K562 (cell line): Measurements from ENCODE around the gene DNER. TPM values are rescaled to one million over a fixed set of nuclear protein-coding genes. Genes with fewer than 3 reads are reported as not detected.

Experiments
- ATAC-seq: fragments of 200-7000 bp; cut with Tn5 transposase; 3 replicates; pipeline ENCODE4 v1.9.1; 2020; ENCODE audit warnings: moderate library complexity
- BruUV-seq: library from RNA; stranded (reverse); fragments of 400-500 nt; replicated peaks from 2 replicates; lab custom pipeline; 2021; lab: Mats Ljungman, UMichigan
- CTCF ChIA-PET: fragments of 300-600 bp; formaldehyde crosslinking; extraction: SDS; loops from one replicate; lab custom pipeline; 2021; ENCODE audit warnings: low intra/inter-chr PET ratio; lab: Yijun Ruan, JAX
- POLR2A ChIA-PET: fragments of 300-600, 350-650 bp; sonication (Branson Sonifier 250); formaldehyde crosslinking; extraction: SDS; loops from one replicate; lab custom pipeline; 2021; ENCODE audit warnings: antibody characterized with exemption, inconsistent platforms; lab: Yijun Ruan, JAX
- DNase-seq, 4 experiments: peaks; one replicate each; pipeline versions ENCODE4 v3.0.0 to v3.0.0-alpha.2; 2011 to 2018; ENCODE audit warnings: low spot score in 3 of 4, mixed read lengths in 3 of 4; ENCODE audit errors: extremely low read depth in 1 of 4
- FAIRE-seq: peaks from 2 replicates; lab custom pipeline; 2011; peaks lifted over from hg19 to GRCh38; lab: Jason Lieb, UNC
- H2AFZ ChIP-seq: 2 replicates; pipeline ENCODE4 v1.6.0; 2011; ENCODE audit warnings: low read depth, low read length, control low read depth, inconsistent platforms
- H3K27ac ChIP-seq: fragments of 200-600 bp; 3 replicates; pipeline ENCODE4 v1.8.0; 2011; ENCODE audit warnings: low read depth, mild to moderate bottlenecking, control low read depth, inconsistent platforms, low read length, moderate library complexity, mixed read lengths; ENCODE audit errors: extremely low read depth
- H3K27me3 ChIP-seq, 2 experiments: fragments of 300-600 bp in 1 of 2; 2 replicates in 1 of 2; 3 replicates in 1 of 2; pipeline versions ENCODE4 v1.6.0 to v1.8.0; 2011; ENCODE audit warnings: inconsistent platforms in 2 of 2, low read length in 2 of 2, mild to moderate bottlenecking in 1 of 2, mixed read lengths in 1 of 2, moderate library complexity in 1 of 2; ENCODE audit not compliant: control insufficient read depth in 2 of 2, insufficient read depth in 2 of 2
- H3K36me3 ChIP-seq: fragments of 300-600 bp; 3 replicates; pipeline ENCODE4 v1.8.0; 2011; ENCODE audit warnings: mild to moderate bottlenecking, low read length, inconsistent platforms; ENCODE audit not compliant: control insufficient read depth, insufficient read depth
- H3K4me1 ChIP-seq, 2 experiments: fragments of 200-600 bp in 1 of 2; replicated peaks in 1 of 2; 2 replicates in 1 of 2; 3 replicates in 1 of 2; pipeline versions ENCODE4 v1.5.1 to v1.8.0; 2011; ENCODE audit warnings: inconsistent platforms in 2 of 2, low read length in 2 of 2, mild to moderate bottlenecking in 1 of 2, mixed read lengths in 1 of 2, moderate library complexity in 1 of 2; ENCODE audit not compliant: control insufficient read depth in 2 of 2, insufficient read depth in 2 of 2
- H3K4me2 ChIP-seq: 2 replicates; pipeline ENCODE4 v1.6.1; 2011; ENCODE audit warnings: low read length, control low read depth, inconsistent platforms, mixed read lengths; ENCODE audit not compliant: insufficient read depth
- H3K4me3 ChIP-seq: fragments of 200-600 bp; sonication (generic), shearing (Covaris generic); 2 replicates; pipeline ENCODE4 v1.5.1; 2016; ENCODE audit warnings: control low read depth, inconsistent platforms
- H3K79me2 ChIP-seq: fragments of 200-600 bp; 3 replicates; pipeline ENCODE4 v1.8.0; 2011; ENCODE audit warnings: low read length, inconsistent platforms; ENCODE audit not compliant: control insufficient read depth, insufficient read depth
- H3K9ac ChIP-seq, 2 experiments: 2 replicates each; pipeline versions ENCODE4 v1.6.0 to v1.6.1; 2011; ENCODE audit warnings: low read depth in 2 of 2, low read length in 2 of 2, control low read depth in 1 of 2, inconsistent platforms in 1 of 2, mild to moderate bottlenecking in 1 of 2, mixed read lengths in 1 of 2; ENCODE audit not compliant: insufficient read depth in 1 of 2
- H3K9me1 ChIP-seq: one replicate; pipeline ENCODE4 v1.6.0; 2011; ENCODE audit warnings: inconsistent platforms, mild to moderate bottlenecking, low read length, moderate library complexity; ENCODE audit not compliant: control insufficient read depth, insufficient read depth
- H3K9me3 ChIP-seq: replicated peaks from 2 replicates; pipeline ENCODE4 v1.5.1; 2011; ENCODE audit warnings: low read depth, low read length, inconsistent platforms; ENCODE audit not compliant: control insufficient read depth, insufficient read depth
- H4K20me1 ChIP-seq: replicated peaks from 2 replicates; pipeline ENCODE4 v1.6.1; 2011; ENCODE audit warnings: low read length, inconsistent platforms, mixed read lengths; ENCODE audit not compliant: control insufficient read depth, insufficient read depth
- CCNT2 ChIP-seq: IDR thresholded peaks from 2 replicates; pipeline ENCODE4 v1.6.1; 2011; ENCODE audit warnings: borderline replicate concordance, low read depth, mild to moderate bottlenecking, moderate library complexity, mixed read lengths, low read length; ENCODE audit not compliant: insufficient read length; ENCODE audit errors: extremely low read depth
- MAFG ChIP-seq: fragments of 450-650 bp; conservative IDR thresholded peaks from 2 replicates; pipeline ENCODE4 v1.6.1; 2016; ENCODE audit warnings: missing genetic modification characterization, missing compliant biosample characterization
- MGA ChIP-seq: fragments of 450-650 bp; IDR thresholded peaks from 2 replicates; pipeline ENCODE4 v1.6.1; 2016; ENCODE audit warnings: mild to moderate bottlenecking, moderate library complexity
- TSHZ1 ChIP-seq: fragments of 250-450 bp; sonication (Bioruptor Pico); IDR thresholded peaks from 2 replicates; pipeline ENCODE4 v1.4.0; 2020; ENCODE audit warnings: mild to moderate bottlenecking, moderate library complexity
- XRCC3 ChIP-seq: fragments of 450-650 bp; IDR thresholded peaks from 2 replicates; pipeline ENCODE4 v1.6.1; 2017; ENCODE audit warnings: mild to moderate bottlenecking, moderate library complexity
- WGBS: fragments of 100-300 bp; shearing (Covaris generic); methylation state at CpG from one replicate; pipeline ENCODE4 v1.1.6; 2016; ENCODE audit warnings: low coverage, mixed read lengths; ENCODE audit not compliant: insufficient coverage; ENCODE audit errors: missing lambda C conversion rate; 5-methylcytosine and 5-hydroxymethylcytosine counted together
- in situ Hi-C: fragments of 300-500 bp; cut with MboI; formaldehyde crosslinking; loops from 4 replicates; pipeline ENCODE4 v1.15.0; 2018; ENCODE audit warnings: inconsistent platforms, mixed read lengths
- intact Hi-C: fragments of 100-400 bp; cut with micrococcal nuclease; formaldehyde crosslinking; loops from 2 replicates; pipeline ENCODE4 v1.14.2; 2022
- polyA plus RNA-seq, 8 experiments: library from polyadenylated mRNA; depleted of rRNA in 4 of 8; stranded (reverse) in 5 of 8; unstranded in 3 of 8; fragments of >200 nt; fragmentation: Nextera tagmentation in 2 of 8; fragmentation: Illumina TruSeq in 1 of 8; extraction: Ambion mirVana in 2 of 8; extraction: Trizol in 1 of 8; gene quantifications; 2 replicates each; pipeline versions ENCODE4 v1.2.1 to v1.2.3, GENCODE V29; 2011 to 2014; ENCODE audit warnings: inconsistent platforms in 1 of 8, missing spikeins in 1 of 8
- total RNA-seq, 7 experiments: library from RNA; depleted of rRNA in 6 of 7; stranded (reverse); fragments of >200 nt in 6 of 7; fragmentation: Illumina TruSeq in 2 of 7; extraction: Trizol in 2 of 7; gene quantifications; 2 replicates each; pipeline versions ENCODE4 v1.2.1 to v1.2.3, GENCODE V29; 2011 to 2021; ENCODE audit warnings: low replicate concordance in 1 of 7

Gene DNER
- total and polyA plus RNA-seq, 9 of the 15 experiments (the other 6 are each of a cell fraction or from before 2014, with no cell fraction given) = not detected

- ATAC-seq (no peak), DNase-seq (no peak), FAIRE-seq (no peak)
- Histone ChIP-seq H3K9ac (no peak overlapping the region), H3K9me1 (no peaks in the 10 kb centered on the region), H4K20me1 (no peaks in the 10 kb centered on the region), H3K4me3 (no peak overlapping the region), H3K79me2 (no peaks in the 10 kb centered on the region), H3K4me2 (no peak overlapping the region), H3K27me3 (no peaks in the 10 kb centered on the region), H2AFZ (no peak overlapping the region), H3K36me3 (no peaks in the 10 kb centered on the region), H3K4me1 (no peaks in the 10 kb centered on the region), H3K27ac (no peak overlapping the region), H3K9me3 (no peaks in the 10 kb centered on the region)
- ChIA-PET CTCF (no interaction called here), POLR2A (no interaction called here)
- BruUV-seq = no TSS peak
- intact Hi-C loops = no loop called here
- in situ Hi-C loops = no loop called here
- WGBS = 0% methylated on average over 2 of the region's 2 CpGs
- TF ChIP-seq MGA (no peak), MAFG (tag) (no peak), TSHZ1 (no peak), CCNT2 (no peak), XRCC3 (no peak)
Observed at GRCh38 chr2:229434187-229434586, 280.2 kb downstream of the DNER start.
